Activated naive CD4-positive, alpha-beta T cell treated with Interleukin-2 at 50 U/mL for 16 hours (primary cell): ENCODE results near the gene CTNNA3.
"Not testable (repeated sequence)": the region's sequence is repeated elsewhere in the genome, so short reads cannot be mapped to it uniquely, and the experiment has no call there.

Experiments
- DNase-seq: peaks from one replicate; pipeline ENCODE4 v3.0.0-alpha.2; 2020

The CTNNA3 gene

DNA sequence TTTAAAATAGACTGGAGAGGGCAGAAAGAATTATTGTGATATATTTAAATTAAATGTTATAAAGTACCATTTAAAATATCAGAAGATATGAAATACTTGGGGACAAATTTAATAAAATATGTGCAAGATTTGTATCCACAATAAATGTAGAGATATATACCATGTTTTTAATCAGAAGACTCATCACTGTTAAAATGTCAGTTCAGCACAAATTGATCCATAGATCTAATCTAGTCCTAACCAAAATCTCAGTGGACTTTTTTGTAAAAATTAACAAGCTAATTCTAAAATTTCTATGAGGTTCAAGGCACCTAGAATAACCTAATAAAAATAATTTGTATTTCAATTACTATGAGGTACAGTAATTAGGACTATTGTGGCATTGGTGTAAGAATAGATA lies 96.4 kb downstream of the CTNNA3 start:
- DNase-seq: no peak

DNA sequence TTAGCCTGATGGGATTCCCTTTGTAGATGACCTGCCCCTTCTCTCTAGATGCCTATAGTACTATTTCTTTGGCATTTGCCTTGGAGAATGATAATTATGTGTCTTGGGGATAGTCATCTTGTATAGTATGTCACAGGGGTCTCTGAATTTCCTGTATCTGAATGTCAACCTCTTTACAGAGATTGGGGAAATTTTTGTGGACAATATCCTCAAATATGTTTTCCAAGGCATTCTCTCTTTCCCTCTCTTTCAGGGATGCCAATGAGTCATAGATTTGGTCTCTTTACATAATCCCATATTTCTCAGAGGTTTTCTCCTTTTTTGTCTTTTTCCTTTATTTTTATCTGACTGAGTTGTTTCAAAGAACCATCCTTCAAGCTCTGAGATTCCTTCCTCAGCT lies 99.4 kb downstream of the CTNNA3 start:
- no peak for DNase-seq

DNA sequence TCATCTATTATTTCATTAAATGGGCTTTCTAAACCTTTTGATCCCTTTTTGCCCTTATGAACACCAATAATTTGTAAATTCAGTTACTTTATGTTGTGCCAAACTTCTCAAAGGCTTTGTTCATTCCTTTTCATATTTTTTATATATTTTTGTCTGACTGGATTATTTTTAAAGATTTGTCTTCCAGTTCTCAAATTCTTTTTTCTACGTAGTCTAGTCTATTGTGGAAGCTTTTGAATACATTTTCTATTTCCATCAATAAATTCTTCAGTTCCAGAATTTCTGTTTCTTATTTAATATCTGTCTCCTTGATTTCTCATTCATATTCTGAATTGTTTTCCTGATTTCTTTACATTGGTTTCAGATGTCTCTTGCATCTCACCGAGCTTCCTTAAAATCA lies 108.2 kb downstream of the CTNNA3 start:
- no peak for DNase-seq

DNA sequence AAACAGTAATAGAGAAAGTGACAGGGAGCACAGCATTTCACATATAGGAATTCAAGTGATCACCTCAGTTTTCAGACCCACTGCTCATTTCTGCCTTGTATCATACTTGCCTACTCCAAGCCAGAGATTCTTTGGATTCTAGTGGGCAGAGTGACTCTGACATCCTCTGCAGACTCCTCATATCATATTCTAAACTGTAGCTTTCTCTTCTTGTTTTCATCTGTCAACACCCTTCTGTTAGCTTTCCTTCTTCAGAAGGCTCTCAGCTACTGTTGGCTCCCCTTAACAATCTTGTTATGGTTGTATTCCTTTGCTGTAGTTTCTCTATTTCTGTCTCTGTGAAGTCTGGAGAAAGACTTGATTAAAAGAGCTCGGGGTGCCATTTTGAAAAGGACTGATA lies 120.5 kb downstream of the CTNNA3 start:
- DNase-seq: no peak

DNA sequence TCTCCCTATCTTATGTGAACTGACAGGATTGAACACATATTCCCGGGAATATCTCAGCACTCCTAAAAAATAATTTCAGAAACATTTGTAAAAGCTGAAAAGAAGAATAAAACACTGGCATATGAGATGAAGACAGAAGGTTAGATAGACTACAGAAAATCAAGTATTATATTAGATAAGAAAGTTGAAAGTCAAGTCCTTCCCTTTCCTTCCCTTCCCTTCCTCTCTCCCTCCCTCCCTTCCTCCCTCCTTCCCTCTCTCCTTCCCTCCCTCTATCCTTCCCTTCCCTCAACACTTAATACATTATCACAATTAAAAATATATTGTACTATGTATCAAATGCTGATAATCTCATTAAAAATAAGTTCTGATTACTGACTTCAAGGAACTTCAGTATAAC lies 122.5 kb downstream of the CTNNA3 start:
- DNase-seq: no peak

DNA sequence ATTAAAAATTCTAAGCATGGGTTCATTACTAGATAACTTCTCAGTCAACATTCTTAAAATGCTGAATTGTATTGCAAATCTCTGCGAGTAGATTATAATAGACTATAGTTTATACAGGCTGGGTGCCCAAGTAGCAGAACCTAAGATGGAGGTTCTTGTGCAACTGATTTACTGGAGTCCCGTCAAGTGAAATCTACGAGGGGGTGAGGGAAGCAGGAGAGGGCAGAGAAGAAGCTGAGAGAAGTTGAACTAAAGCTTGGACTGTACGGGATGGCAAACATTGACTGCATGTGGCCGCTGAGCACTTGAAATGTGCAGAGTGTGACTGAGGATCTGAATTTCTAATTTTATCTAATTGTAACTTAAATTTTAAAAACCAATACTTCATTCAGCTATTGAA lies 124.5 kb downstream of the CTNNA3 start:
- DNase-seq: no peak

DNA sequence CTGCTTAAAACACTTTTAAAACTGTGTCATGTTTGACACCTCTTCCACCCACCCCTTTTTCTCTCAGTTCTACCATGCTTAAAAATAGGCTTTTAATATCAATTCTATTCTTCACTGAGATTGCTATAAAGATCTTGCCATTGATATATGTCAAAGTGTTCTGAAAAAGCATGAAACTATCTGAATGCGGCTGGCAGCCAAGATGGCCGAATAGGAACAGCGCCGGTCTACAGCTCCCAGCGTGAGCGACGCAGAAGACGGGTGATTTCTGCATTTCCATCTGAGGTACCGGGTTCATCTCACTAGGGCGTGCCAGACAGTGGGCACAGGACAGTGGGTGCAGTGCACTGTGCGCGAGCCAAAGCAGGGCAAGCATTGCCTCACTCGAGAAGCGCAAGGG lies 137.7 kb downstream of the CTNNA3 start:
- not testable (repeated sequence) for DNase-seq

DNA sequence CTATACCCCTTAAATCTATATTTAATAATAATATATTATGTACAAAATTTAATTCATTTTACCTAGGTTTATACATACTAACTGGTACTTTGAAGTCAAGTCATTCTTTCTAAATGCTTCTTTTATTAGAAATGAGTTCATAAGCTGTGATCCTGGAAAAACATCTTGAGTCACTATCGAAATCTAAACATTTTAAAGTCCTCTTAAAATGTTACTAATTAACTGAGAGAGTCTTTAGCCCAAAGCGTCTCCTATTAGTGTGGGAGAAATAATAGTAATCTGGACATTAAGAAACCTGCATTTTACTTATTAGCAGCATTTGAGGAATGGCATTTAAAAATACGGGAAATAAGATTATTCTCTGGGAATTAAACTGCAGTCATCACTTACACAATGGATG lies 142.7 kb downstream of the CTNNA3 start:
- no peak for DNase-seq

DNA sequence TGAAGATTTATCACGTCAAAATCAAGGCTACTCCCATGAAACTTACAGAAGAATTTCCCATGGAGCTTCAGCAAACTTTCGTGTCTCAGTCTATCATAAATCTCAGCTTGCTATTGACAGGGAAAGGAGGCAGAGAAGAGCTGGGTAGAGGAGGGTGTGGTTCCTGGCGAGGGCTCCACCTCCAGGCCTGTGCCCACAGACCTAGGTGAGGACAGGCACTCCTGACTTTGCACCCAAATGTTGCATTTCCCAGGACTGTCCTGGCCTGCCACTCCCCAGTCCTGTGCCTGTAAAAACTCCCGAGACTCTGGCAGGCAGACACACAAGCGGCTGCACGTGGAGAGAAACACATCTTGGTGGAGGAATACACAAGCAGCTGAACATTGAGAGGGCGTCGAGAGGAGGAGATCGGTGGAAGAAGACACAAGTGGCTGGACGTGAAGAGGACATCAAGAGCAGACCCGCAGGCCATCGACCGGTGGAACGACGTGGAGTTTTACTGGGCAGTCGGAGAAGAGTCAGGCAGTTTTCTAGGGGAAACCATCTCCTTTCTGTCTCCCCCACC lies 145.1 kb downstream of the CTNNA3 start:
- DNase-seq: no peak

DNA sequence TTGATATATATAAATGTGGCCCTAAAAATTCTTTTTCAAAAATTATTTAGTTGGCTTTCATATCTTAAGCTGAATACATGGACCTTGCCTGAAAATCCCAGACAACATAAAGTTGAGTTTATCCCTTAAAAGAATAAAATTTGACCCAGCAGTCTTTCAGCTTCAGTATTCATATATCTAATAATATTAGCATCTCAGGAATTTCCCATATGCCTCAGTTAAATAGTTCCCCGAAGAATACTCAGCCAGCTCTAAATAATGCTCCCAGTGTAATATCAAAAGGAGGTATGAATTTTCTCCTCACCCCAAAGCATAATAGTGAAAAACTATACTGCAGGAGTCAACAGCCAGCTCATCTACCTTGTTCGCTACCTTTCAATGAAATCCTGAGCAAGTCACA lies 145.9 kb downstream of the CTNNA3 start:
- DNase-seq: no peak

DNA sequence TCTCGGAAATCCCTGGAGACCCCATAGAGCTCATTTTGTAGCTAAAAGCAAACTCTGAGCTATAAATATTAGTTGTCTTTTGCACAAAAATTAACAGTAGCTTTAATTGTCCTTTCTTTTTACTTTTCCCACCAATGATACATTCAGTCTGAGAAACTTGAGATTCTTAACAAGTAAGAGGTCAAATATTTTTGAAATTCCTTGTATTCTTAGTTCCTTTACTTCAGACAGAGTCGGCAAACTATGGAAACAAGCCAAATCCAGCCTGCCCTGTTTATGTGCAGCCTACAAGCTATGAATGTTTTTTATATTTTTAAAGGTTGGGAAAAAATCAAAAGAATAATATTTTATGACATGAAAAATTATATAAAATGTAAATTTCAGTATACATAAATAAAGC lies 146.6 kb downstream of the CTNNA3 start:
- no peak for DNase-seq

DNA sequence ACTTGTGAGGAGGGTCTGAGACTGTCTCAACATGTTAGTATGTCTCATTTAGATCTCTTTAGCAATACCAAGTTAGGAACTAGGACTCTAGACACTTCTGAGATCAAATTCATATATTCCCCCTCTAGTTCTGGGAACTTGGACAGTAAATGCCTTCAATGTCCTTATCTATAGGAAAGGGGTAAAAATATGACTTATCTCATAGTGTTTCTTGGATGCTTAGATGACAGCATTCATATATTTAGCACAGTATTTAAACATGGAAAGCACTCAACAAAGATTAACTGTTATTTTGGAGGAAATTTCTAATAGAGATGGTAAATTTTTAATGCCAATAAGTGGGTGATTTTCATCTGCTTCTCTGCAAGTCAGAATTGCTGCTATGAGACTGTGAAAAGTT lies 154.6 kb downstream of the CTNNA3 start:
- DNase-seq: no peak

DNA sequence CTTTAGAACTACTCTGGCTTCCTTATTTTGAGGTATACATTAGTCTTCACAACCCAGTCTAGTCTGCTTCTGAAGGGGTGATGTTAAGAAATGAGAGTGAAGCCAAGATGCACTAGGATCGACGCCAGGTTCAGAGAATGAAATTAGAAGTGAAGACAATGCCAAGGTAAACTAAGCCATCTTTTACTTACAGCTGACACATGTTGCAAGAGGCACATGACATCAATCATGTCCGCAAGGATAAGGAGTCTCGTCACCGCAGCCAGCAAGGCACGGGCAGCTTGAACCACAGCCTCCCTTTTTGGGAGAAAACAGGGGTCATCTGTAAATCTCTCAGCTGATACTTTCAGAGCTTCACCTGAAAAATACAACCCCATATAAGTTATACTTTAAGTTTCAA lies 156.7 kb downstream of the CTNNA3 start:
- DNase-seq: no peak

DNA sequence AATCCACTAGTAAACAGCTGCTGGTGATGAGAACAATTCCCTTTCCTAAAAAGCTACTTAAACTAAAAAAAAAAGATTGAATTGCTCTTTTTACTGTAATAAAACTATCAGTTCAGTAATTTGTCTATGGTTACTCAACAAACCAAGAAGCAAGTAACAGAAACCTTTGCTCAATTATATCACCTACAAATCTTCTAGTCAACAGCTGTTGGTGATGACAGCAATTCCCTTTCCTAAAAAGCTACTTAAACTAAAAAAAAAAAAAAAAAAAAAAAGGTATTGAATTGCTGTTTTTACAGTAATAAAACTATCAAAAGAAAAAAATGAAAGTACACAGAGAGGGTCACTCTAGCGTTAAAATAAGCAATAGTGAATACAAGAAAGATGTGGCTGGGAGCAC lies 158.1 kb downstream of the CTNNA3 start:
- DNase-seq: no peak

DNA sequence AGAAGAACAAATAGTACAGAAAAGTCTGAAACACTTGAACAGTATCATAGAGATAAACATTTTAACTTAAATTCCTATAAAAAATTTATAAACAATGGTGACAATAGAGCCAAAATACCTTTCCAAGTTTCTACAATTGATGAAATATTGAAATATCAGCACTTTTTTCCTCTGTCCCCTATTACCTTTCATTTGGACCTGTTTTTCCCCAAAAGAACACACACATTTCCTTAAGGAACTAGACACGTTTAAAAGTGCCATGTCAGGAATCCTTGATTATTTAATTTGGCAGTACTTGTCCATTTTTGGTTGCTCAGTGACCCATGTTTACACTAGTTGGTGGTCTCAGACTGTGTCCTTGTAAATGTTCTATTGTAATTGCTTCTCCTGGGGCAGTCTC lies 162.6 kb downstream of the CTNNA3 start:
- DNase-seq: no peak

DNA sequence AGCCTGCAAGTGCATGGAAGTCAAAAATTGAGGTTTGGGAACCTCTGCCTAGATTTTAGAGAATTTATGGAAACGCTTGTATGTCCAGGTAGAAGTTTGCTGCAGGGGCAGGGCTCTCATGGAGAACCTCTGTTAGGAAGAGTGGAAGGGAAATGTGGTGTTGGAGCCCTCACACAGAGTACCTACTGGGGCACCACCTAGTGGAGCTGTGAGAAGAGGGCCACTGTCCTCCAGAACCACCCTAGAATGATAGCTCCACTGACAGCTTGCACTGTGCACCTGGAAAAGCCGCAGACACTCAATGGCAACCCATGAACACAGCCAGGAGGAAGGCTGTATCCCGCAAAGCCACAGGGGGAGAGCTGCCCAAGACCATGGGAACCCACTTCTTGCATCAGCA lies 165.0 kb downstream of the CTNNA3 start:
- not testable (repeated sequence) for DNase-seq

DNA sequence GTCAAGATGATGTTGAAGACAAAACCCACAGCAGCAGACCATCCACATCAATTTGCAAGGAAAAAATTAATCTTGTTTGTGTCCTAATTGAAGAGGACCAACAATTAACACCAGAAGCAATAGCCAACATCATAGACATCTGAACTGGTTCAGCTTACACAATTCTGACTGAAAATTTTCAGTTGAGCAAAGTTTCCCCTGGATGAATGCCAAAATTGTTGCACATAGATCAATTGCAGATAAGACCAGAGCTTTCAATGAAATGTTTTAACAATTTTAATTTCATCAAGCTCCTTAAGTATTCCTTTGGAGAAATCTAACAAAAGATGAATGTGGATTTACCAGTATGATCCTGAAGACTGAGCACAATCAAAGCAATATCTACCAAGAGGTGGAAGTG lies 168.6 kb downstream of the CTNNA3 start:
- DNase-seq: no peak

DNA sequence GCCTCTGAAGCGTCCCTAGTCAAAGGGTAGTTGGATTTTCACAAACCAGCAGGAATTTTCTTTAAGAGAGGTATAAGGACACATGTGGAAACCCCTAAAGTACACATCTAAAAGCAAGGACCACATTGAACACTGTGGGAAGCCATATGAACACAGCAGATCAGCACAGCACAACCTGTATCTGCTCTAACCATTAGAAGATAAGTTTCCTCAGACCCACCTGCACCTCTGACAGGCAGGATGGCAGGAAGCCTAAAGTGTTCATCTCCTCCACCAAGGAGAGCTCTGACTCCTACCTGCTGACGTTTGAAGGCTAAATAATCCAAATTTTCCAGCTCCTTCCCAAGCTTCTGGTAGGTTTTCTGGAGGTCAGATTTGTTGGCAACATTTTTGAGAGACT lies 174.4 kb downstream of the CTNNA3 start:
- DNase-seq: no peak

DNA sequence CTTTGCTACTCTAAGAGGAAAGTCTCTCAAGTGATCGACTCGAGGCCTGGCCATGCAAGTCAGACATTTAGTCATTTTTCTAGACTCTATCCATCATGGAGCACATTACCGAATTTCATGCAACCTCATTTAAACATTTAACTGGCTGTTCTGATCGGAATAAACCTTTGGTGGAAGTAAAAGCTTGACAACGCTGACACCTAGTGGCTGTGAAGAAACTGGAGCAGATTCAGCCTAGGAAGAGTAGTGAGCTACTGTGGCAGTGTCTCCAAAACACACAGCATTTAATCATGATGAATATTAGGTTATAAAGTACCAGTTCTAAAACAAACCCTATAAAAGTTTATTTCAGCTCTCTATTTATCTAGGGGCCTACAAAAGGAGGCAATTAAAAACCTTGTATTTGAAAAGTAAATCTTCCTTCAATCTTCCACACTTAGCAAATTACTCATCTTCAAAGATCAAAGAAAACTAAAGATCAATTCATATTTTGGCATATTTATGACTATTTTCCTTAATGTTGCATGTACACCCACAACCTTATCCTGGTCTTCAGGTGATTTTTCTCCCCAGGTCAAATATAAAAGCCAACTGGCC lies 175.0 kb downstream of the CTNNA3 start:
- peak; percentile 5 for DNase-seq

DNA sequence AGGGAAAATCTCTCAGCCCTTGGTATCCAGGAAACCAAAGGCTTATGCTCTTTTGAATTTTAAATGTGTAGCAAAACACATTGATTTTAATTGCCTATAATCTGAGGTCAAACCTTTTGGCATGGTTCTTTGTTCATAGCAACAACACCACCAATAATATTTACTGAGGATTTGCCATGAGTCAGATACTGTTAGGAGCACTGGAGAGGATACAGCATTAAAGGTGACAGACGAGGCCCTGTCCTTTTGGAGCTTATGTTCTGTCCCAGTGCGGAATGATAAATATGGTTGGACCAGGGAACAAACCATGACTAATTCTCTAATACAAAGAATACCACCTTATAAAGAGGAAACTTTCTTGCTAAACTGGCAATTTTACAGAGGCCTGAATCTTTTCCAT lies 176.6 kb downstream of the CTNNA3 start:
- DNase-seq: no peak

DNA sequence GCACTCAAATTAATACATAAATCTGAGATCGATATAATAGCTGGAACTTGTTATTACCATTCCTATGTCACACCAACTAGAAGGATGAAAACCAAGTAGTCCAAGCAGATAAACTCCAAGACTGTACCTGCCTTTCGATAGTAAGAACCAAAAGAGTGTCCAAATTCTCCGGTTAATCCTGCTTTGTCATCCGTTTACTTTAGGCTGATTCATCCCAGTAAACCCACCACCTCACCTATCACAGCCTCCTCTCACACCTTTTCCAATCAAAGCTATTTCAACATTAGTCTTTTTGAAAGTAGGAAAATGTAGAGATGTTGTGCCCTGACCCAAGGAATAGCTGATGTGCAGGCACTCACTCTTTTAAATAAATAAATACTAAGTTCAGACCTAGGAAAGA lies 177.2 kb downstream of the CTNNA3 start:
- no peak for DNase-seq

DNA sequence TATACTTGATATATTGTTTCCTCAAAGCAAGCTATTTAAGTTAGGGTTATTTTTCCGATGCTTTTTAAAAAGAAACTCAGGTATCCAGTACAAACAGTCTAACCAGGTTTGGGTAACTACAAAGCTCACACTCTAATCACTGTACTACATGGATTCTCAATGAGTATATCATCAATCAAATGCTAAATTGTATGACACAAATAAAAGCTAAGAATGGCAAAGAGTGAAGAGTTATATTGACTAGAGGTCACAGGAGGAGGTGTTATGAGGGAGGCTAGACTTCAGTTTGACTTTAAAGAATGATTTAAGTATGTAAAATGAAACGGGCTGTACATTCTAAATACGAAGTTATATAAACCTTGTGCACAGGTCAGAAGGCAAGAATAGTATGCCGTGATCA lies 178.0 kb downstream of the CTNNA3 start:
- DNase-seq: no peak

DNA sequence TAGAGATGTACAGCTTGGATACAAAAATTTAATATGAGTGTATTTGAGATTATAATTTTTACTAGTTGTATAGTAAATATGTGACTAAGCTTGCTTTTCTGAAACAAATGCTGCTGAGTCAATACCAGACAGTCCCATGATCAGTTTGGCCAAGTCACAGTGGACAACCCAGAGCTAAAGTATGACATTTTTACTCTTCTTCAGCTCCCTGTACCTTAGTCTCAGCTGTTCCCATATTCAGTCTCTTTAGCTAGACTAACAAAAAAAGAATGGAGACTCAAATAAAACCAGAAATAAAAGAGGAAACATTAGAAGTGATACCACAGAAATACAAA lies 189.3 kb downstream of the CTNNA3 start:
- DNase-seq: no peak

DNA sequence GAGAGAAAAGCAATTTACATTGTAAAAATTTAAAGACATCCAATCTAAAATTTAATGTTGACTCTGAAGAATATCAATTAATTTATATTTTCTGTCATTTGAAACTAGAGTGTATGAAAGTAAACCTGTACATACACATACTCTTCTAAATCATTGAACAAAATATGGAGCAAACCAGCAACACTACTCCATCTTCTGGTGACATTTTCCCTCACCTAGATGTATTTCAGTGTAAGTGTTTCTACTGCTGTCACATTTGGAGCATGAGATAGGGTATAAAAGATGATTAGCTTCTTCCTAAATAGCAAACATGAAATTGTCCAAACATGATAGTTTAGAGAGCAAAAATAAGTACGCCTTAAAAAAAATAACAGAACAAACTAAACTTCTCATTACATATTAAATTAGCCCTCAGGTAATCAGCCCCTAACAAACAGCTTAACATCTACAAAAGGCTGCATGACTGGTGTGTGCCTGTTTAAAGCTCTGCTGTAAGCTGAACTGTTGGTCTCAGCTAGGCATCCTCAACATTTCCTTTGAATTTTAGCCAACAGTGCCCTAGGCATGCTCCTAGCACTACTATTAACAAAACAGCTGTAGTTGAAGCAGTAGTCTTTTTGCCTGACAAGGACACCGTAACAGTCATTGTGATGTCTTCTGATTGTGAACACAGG lies 189.8 kb downstream of the CTNNA3 start:
- no peak for DNase-seq
